ENCODE data around the gene USP47.
A peak's percentile ranks its signal among the peaks of the same experiment; 100 is the strongest.

USP47 gene

GRCh38 chr11:11983427-11983826, 141.7 kb downstream of the USP47 start:
- intact Hi-C loops (cut with DNase I) = no loop called here
- DNase-seq = peak in 6 of 42 donors; percentile 5 to 36 (median 16)

GRCh38 chr11:11984563-11984962, 142.8 kb downstream of the USP47 start:
- DNase-seq = peak in 5 of 42 donors; percentile 5 to 24 (median 9)
- intact Hi-C loops (cut with DNase I) = no loop called here

- intact Hi-C loops (cut with DNase I) = no loop called here
- peak in 4 of 42 donors; percentile 5 to 26 (median 9) for DNase-seq
Observed at GRCh38 chr11:11985016-11985715, 143.4 kb downstream of the USP47 start.

- peak in 2 of 42 donors; percentile 4 to 5 for DNase-seq
- intact Hi-C loops (cut with DNase I) = no loop called here
Observed at GRCh38 chr11:11985954-11986949, 144.5 kb downstream of the USP47 start.

GRCh38 chr11:11987503-11988022, 145.8 kb downstream of the USP47 start:
- intact Hi-C loops (cut with DNase I) = no loop called here
- DNase-seq = peak in 7 of 42 donors; percentile 0 to 23 (median 9)

- intact Hi-C loops (cut with DNase I) = no loop called here
Observed at GRCh38 chr11:11988099-11988651, 146.4 kb downstream of the USP47 start.

GRCh38 chr11:11988681-11989261, 147.0 kb downstream of the USP47 start:
- DNase-seq = peak in 5 of 42 donors; percentile 1 to 22 (median 9)
- intact Hi-C loops (cut with DNase I) = no loop called here

More at GRCh38 chr11:11988099-11988651, 146.4 kb downstream of the USP47 start:
- DNase-seq = peak in 8 of 42 donors; percentile 7 to 24 (median 12)

- intact Hi-C loops (cut with DNase I) = no loop called here
Observed at GRCh38 chr11:11989774-11990744, 148.3 kb downstream of the USP47 start.

GRCh38 chr11:11992257-11993212, 150.8 kb downstream of the USP47 start:
- intact Hi-C loops (cut with DNase I) = no loop called here
- peak; percentile 50 to 96 (median 78) for DNase-seq

More at GRCh38 chr11:11989774-11990744, 148.3 kb downstream of the USP47 start:
- DNase-seq = peak in 8 of 42 donors; percentile 27 to 81 (median 62)

- DNase-seq = peak in 39 of 42 donors; percentile 54 to 93 (median 72)
- intact Hi-C loops (cut with DNase I) = no loop called here
Observed at GRCh38 chr11:11993839-11994238, 152.1 kb downstream of the USP47 start.

GRCh38 chr11:11995601-11996000, 153.8 kb downstream of the USP47 start:
- no peak for DNase-seq
- intact Hi-C loops (cut with DNase I) = no loop called here

- intact Hi-C loops (cut with DNase I) = no loop called here
- DNase-seq = no peak
Observed at GRCh38 chr11:11996321-11997048, 154.7 kb downstream of the USP47 start.

- no peak for DNase-seq
- intact Hi-C loops (cut with DNase I) = no loop called here
Observed at GRCh38 chr11:11997049-11997322, 155.2 kb downstream of the USP47 start.

GRCh38 chr11:11998091-11998781, 156.5 kb downstream of the USP47 start:
- intact Hi-C loops (cut with DNase I) = no loop called here
- no peak for DNase-seq

- intact Hi-C loops (cut with DNase I) = no loop called here
- no peak for DNase-seq
Observed at GRCh38 chr11:12001186-12001585, 159.4 kb downstream of the USP47 start.

GRCh38 chr11:12003336-12003735, 161.6 kb downstream of the USP47 start:
- no peak for DNase-seq
- intact Hi-C loops (cut with DNase I) = no loop called here

Data from head of caudate nucleus (tissue), 42 donors.